ENCODE data around the gene ITPKC. TPM values are rescaled to one million over a fixed set of nuclear protein-coding genes. Genes with fewer than 3 reads are reported as not detected.

The ITPKC gene
- total RNA-seq, 1 donor from 2014 or later, result 10.9 TPM

- no peak for TF ChIP-seq CTCF (IDR thresholded peaks at IDR 0.05)
- H3K36me3 Mint-ChIP-seq (ENCODE audit: unreplicated experiment), result peaks cover 13% of the 10 kb centered on the region
- H3K9me3 Mint-ChIP-seq (ENCODE audit: unreplicated experiment), result no peaks in the 10 kb centered on the region
- H3K4me3 Mint-ChIP-seq (ENCODE audit: unreplicated experiment), result peak within 1 kb of the TSS; percentile 92
- H3K27me3 Mint-ChIP-seq (ENCODE audit: unreplicated experiment), result no peaks in the 10 kb centered on the region
- peak within 1 kb of the TSS; percentile 94 for H3K27ac Mint-ChIP-seq (ENCODE audit: unreplicated experiment)
- peaks cover 40% of the 10 kb centered on the region for H3K4me1 Mint-ChIP-seq (ENCODE audit: unreplicated experiment)
- DNase-seq (ENCODE audit: extremely low spot score, unreplicated experiment), result peak; percentile 99
Observed at GRCh38 chr19:40750874-40751537, 34.1 kb downstream of the ITPKC start, which contains the start of gene SNRPA. TSS of gene SNRPA (plus strand) at chr19:40751203. CDS start at chr19:40751409, 206 bp downstream.

DNA sequence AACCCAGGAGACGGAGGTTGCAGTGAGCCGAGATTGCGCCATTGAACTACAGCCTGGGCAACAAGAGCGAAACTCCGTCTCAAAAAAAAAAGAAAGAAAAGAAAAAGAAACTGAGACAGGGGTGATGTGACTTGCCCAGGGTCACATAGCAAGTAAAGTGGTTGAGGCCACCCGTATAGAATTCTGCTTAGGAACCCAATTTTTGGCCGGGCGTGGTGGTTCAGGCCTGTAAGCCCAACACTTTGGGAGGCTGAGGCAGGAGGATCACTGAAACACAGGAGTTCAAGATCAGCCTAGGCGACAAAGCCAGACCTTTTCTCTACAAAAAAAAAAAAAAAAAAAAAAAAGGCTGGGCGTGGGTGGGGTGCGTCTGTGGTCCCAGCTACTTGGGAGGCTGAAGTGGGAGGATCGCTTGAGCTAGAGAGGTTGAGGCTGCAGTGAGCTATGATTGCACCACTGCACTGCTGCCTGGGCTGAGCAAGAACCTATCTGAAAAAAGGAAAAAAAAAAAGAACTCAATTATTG, 35.4 kb downstream of the ITPKC start:
- TF ChIP-seq CTCF (IDR thresholded peaks at IDR 0.05), result no peak
- Mint-ChIP-seq H3K36me3 (ENCODE audit: unreplicated experiment) (peaks cover 17% of the 10 kb centered on the region), H3K4me3 (ENCODE audit: unreplicated experiment) (peak overlapping the region; percentile 92), H3K27me3 (ENCODE audit: unreplicated experiment) (no peaks in the 10 kb centered on the region), H3K4me1 (ENCODE audit: unreplicated experiment) (peaks cover 40% of the 10 kb centered on the region), H3K9me3 (ENCODE audit: unreplicated experiment) (no peaks in the 10 kb centered on the region), H3K27ac (ENCODE audit: unreplicated experiment) (peak overlapping the region; percentile 94)
- no peak for DNase-seq (ENCODE audit: extremely low spot score, unreplicated experiment)

GRCh38 chr19:40754611-40755247, 37.8 kb downstream of the ITPKC start:
- Mint-ChIP-seq H3K9me3 (ENCODE audit: unreplicated experiment) (no peaks in the 10 kb centered on the region), H3K36me3 (ENCODE audit: unreplicated experiment) (peaks cover 27% of the 10 kb centered on the region), H3K4me3 (ENCODE audit: unreplicated experiment) (no peak overlapping the region), H3K27me3 (ENCODE audit: unreplicated experiment) (no peaks in the 10 kb centered on the region), H3K4me1 (ENCODE audit: unreplicated experiment) (peaks cover 29% of the 10 kb centered on the region), H3K27ac (ENCODE audit: unreplicated experiment) (peak overlapping the region; percentile 68)
- TF ChIP-seq CTCF (IDR thresholded peaks at IDR 0.05), result no peak
- no peak for DNase-seq (ENCODE audit: extremely low spot score, unreplicated experiment)

GRCh38 chr19:40755248-40755624, 38.3 kb downstream of the ITPKC start:
- Mint-ChIP-seq H3K27me3 (ENCODE audit: unreplicated experiment) (no peaks in the 10 kb centered on the region), H3K4me1 (ENCODE audit: unreplicated experiment) (peaks cover 24% of the 10 kb centered on the region), H3K27ac (ENCODE audit: unreplicated experiment) (no peak overlapping the region), H3K36me3 (ENCODE audit: unreplicated experiment) (peaks cover 31% of the 10 kb centered on the region), H3K9me3 (ENCODE audit: unreplicated experiment) (no peaks in the 10 kb centered on the region), H3K4me3 (ENCODE audit: unreplicated experiment) (no peak overlapping the region)
- DNase-seq (ENCODE audit: extremely low spot score, unreplicated experiment), result no peak
- TF ChIP-seq CTCF (IDR thresholded peaks at IDR 0.05), result no peak

- H3K9me3 Mint-ChIP-seq (ENCODE audit: unreplicated experiment), result no peaks in the 10 kb centered on the region
- no peak for DNase-seq (ENCODE audit: extremely low spot score, unreplicated experiment)
- H3K4me1 Mint-ChIP-seq (ENCODE audit: unreplicated experiment), result peaks cover 23% of the 10 kb centered on the region
- no peaks in the 10 kb centered on the region for H3K27me3 Mint-ChIP-seq (ENCODE audit: unreplicated experiment)
- H3K27ac Mint-ChIP-seq (ENCODE audit: unreplicated experiment), result no peak overlapping the region
- H3K4me3 Mint-ChIP-seq (ENCODE audit: unreplicated experiment), result no peak overlapping the region
- H3K36me3 Mint-ChIP-seq (ENCODE audit: unreplicated experiment), result peaks cover 37% of the 10 kb centered on the region
- no peak for TF ChIP-seq CTCF (IDR thresholded peaks at IDR 0.05)
Observed at GRCh38 chr19:40755791-40756190, 38.9 kb downstream of the ITPKC start.

All from osteocyte (in vitro differentiated cells).